Naive B cell (primary cell): Measurements from ENCODE around the gene SLC2A13. TPM values are rescaled to one million over a fixed set of nuclear protein-coding genes. Genes with fewer than 3 reads are reported as not detected.

ENCODE experiments used
- ATAC-seq, 2 donors: fragments of 150-1000 bp; cut with Tn5 transposase; 2 replicates each; pipeline ENCODE4 v1.10.0; 2021; ENCODE audit warnings: low read depth in 2 of 2, mild to moderate bottlenecking in 2 of 2, moderate library complexity in 2 of 2
- DNase-seq: peaks from one replicate; pipeline ENCODE4 v3.0.0; 2022
- H3K27ac Mint-ChIP-seq, 6 donors: one replicate each; pipeline ENCODE4 v1.8.0; 2020 to 2022; ENCODE audit warnings: mild to moderate bottlenecking in 6 of 6, mixed read lengths in 6 of 6, moderate library complexity in 5 of 6, inconsistent platforms in 2 of 6
- H3K27me3 Mint-ChIP-seq, 3 donors: one replicate each; pipeline ENCODE4 v1.8.0; 2021 to 2022; ENCODE audit warnings: mixed read lengths in 3 of 3, mild to moderate bottlenecking in 1 of 3
- H3K36me3 Mint-ChIP-seq, 2 donors: one replicate each; pipeline ENCODE4 v1.8.0; 2020 to 2022; ENCODE audit warnings: mixed read lengths in 2 of 2, inconsistent platforms in 1 of 2, mild to moderate bottlenecking in 1 of 2
- H3K4me1 Mint-ChIP-seq, 3 donors: one replicate each; pipeline ENCODE4 v1.8.0; 2020 to 2022; ENCODE audit warnings: mixed read lengths in 3 of 3, inconsistent platforms in 1 of 3, mild to moderate bottlenecking in 1 of 3, moderate library complexity in 1 of 3
- H3K4me3 Mint-ChIP-seq, 8 donors: one replicate each; pipeline ENCODE4 v1.8.0; 2020 to 2022; ENCODE audit warnings: mild to moderate bottlenecking in 8 of 8, mixed read lengths in 8 of 8, moderate library complexity in 8 of 8, inconsistent platforms in 2 of 8
- H3K9me3 Mint-ChIP-seq, 7 donors: one replicate each; pipeline ENCODE4 v1.8.0; 2020 to 2022; ENCODE audit warnings: mixed read lengths in 7 of 7, mild to moderate bottlenecking in 5 of 7, inconsistent platforms in 2 of 7, moderate library complexity in 1 of 7
- polyA plus RNA-seq, 6 donors: library from polyadenylated mRNA; unstranded; fragments of 300-500 nt; fragmentation: Illumina TruSeq; gene quantifications; one replicate each; pipeline ENCODE4 v1.2.3, GENCODE V29; 2021; ENCODE audit warnings: low read depth in 6 of 6

Gene SLC2A13
- polyA plus RNA-seq: 1 to 10 TPM in 4 of 6 donors, under 1 TPM in 1, not detected in 1; 0.72 to 2.2 (median 1.9) TPM

GRCh38 chr12:40105515-40106201, at the start of gene SLC2A13:
Gene SLC2A13 (minus strand): TSS chr12:40106081. CDS start chr12:40105808, 273 bp downstream.
- peaks cover 0 to 7% (median 4%) of the 10 kb centered on the region in 3 donors for H3K27me3 Mint-ChIP-seq
- H3K36me3 Mint-ChIP-seq: no peaks in the 10 kb centered on the region
- peak within 1 kb of the TSS in 3 of 6 donors; percentile 39 to 75 (median 71) for H3K27ac Mint-ChIP-seq
- DNase-seq (peak; percentile 75), ATAC-seq (peak; percentile 87 to 88)
- no peaks in the 10 kb centered on the region for H3K9me3 Mint-ChIP-seq
- H3K4me3 Mint-ChIP-seq: peak within 1 kb of the TSS; percentile 80 to 94 (median 90)
- H3K4me1 Mint-ChIP-seq: peaks cover 13 to 32% (median 28%) of the 10 kb centered on the region in 3 donors

DNA sequence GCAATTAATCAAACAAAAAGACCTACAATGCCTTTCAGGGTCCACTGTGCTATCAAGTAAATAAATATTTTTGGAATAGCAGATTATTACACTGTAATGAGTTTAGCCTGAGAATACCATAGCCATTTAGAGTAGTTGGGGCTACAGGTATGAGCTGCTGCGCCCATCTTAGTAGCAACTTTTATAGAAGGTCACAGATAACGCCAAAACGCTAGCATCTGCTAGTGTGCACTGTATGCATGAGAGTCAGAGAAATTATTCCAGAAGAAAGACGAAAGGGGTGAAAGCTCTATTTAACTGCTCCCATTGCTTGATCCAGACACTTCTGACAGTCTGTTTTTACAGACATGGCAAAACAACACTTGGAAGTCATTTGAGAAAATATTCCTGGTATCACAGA, 48.5 kb upstream of the SLC2A13 start:
- Mint-ChIP-seq H3K27me3 (no peaks in the 10 kb centered on the region), H3K9me3 (no peaks in the 10 kb centered on the region), H3K4me3 (no peak overlapping the region), H3K36me3 (no peaks in the 10 kb centered on the region), H3K4me1 (peaks cover 17 to 48% (median 46%) of the 10 kb centered on the region in 3 donors), H3K27ac (no peak overlapping the region)
- no peak for ATAC-seq
- DNase-seq: no peak

DNA sequence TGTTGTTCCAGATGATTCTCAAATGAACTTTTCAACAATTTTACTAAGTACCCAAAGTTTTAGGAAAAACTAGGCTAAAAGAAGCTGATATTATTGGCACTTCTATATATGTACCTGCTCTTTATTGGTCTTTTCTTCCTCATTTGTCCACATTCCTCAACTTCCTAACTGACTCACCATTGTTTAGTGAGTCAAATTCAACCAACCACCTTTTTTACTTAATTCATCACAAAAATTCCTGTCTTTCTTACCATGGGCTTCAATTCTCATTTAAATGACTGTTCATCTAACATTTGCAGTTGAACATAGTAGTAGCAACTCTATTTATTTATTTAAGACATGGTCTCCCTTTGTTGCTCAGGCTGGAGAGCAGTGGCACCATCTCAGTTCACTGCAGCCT, 47.6 kb upstream of the SLC2A13 start:
- Mint-ChIP-seq H3K4me1 (peaks cover 10 to 40% (median 36%) of the 10 kb centered on the region in 3 donors), H3K27me3 (no peaks in the 10 kb centered on the region), H3K4me3 (peak overlapping the region in 1 of 8 donors; percentile 65), H3K27ac (no peak overlapping the region), H3K9me3 (no peaks in the 10 kb centered on the region), H3K36me3 (no peaks in the 10 kb centered on the region)
- DNase-seq (no peak), ATAC-seq (no peak)

GRCh38 chr12:40152783-40153383, 47.0 kb upstream of the SLC2A13 start:
- no peaks in the 10 kb centered on the region for H3K27me3 Mint-ChIP-seq
- DNase-seq (peak; percentile 45), ATAC-seq (peak; percentile 54 to 65)
- no peak overlapping the region for H3K4me3 Mint-ChIP-seq
- H3K27ac Mint-ChIP-seq: no peak overlapping the region
- H3K36me3 Mint-ChIP-seq: no peaks in the 10 kb centered on the region
- H3K9me3 Mint-ChIP-seq: no peaks in the 10 kb centered on the region
- peaks cover 8 to 34% (median 32%) of the 10 kb centered on the region in 3 donors for H3K4me1 Mint-ChIP-seq

DNA sequence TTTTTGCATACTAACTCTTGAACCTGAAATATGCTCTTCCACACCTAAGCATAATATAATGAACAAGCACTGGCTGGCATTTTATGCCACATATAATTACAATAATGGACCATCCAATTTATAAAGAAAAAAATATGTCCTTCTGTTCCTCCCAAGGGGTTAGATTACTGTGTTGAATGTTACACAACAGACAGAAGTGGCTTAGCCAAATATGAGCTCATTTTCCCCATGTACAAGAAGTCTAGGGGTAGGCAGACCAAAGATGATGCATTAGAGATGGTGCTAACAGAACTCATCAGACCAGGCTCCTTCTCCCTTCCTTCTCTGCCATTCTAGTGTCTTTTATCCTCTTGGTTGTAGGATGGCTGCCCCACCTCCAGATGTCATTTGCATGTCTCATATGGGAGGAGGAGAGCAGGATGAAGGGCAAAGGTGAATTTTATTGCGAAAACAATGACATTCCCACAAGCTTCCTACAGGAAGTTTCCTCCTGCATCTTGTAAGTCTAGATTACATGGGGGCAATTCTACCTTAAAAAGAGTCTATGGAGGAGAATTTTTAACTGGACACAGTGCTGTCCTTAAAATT, 43.9 kb upstream of the SLC2A13 start:
- Mint-ChIP-seq H3K9me3 (no peaks in the 10 kb centered on the region), H3K27me3 (no peaks in the 10 kb centered on the region), H3K27ac (no peak overlapping the region), H3K4me3 (no peak overlapping the region), H3K36me3 (no peaks in the 10 kb centered on the region), H3K4me1 (peaks cover 8 to 14% (median 13%) of the 10 kb centered on the region in 3 donors)
- DNase-seq (no peak), ATAC-seq (no peak)

DNA sequence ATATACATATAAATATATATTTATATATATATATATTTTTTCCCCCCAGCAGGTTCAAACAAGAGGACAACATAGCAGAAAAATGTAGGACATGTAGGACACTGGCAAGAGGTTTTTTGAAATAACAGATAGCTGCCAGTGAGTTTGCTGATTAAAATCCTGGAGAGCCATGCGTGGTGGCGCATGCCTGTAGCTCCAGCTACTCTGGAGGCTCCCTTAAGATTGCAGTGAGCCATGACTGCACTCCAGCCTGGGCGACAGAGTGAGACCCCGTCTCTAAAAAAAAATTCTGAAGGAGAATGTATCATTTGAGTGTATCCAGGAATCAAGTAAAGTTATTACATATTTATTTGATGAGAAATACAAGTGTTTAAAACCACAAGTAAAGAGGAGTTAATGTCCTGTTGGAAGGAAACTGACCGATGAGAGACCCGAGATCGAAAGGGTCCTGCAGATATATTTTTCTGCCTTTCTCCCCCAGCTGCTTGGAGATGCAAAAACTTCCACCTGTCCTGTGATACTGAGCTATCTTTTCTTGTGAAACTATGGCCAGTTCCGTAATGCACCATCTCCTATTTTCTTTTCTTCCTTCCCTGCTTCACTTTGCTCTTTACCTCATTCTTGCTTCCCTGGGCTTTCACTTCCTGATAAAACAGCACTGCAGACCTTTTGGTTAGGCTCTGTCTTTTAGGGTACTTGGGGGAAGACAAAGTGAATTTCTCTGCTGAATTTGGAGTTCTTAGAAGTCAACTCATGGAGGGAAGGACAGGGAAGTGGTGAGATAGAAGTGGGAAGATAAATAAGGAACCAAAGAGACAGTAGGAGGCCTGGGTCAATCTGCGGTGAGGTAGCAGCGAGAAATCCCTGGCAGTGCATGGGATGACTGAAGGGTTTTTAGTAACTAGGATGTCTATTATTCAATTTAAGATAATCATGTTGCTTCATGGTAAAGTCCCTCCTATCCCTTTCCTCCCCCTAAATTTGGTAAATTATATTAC, 41.2 kb upstream of the SLC2A13 start:
- no peaks in the 10 kb centered on the region for H3K36me3 Mint-ChIP-seq
- no peak overlapping the region for H3K27ac Mint-ChIP-seq
- no peak for DNase-seq
- H3K4me3 Mint-ChIP-seq: no peak overlapping the region
- H3K9me3 Mint-ChIP-seq: no peaks in the 10 kb centered on the region
- no peaks in the 10 kb centered on the region for H3K4me1 Mint-ChIP-seq
- H3K27me3 Mint-ChIP-seq: no peaks in the 10 kb centered on the region
- ATAC-seq: no peak

DNA sequence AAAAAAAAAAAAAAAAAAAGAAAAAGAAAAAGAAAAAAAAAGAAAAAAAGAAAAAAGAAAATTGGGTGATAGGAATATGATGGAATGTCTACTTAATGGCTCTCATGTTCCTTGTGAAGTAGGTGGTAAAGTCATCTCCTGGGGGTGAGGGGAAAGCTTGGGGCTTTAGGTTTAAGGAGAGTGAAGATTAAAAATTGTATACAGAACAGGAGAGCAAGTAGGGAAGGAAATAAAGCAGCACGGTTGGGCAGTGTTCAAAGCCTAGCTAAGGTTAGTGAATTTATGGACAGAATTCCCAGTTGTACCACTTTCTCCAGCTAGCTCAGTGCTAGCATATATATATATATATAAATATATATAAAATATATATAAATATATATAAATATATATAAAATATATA, 40.0 kb upstream of the SLC2A13 start:
- Mint-ChIP-seq H3K9me3 (no peaks in the 10 kb centered on the region), H3K36me3 (no peaks in the 10 kb centered on the region), H3K4me1 (no peaks in the 10 kb centered on the region), H3K27me3 (no peaks in the 10 kb centered on the region), H3K27ac (no peak overlapping the region), H3K4me3 (no peak overlapping the region)
- DNase-seq: no peak
- no peak for ATAC-seq

GRCh38 chr12:40144023-40144422, 38.1 kb upstream of the SLC2A13 start:
- DNase-seq: no peak
- Mint-ChIP-seq H3K27ac (no peak overlapping the region), H3K27me3 (no peaks in the 10 kb centered on the region), H3K9me3 (no peaks in the 10 kb centered on the region), H3K4me1 (no peaks in the 10 kb centered on the region), H3K36me3 (no peaks in the 10 kb centered on the region), H3K4me3 (no peak overlapping the region)
- peak; percentile 30 to 49 for ATAC-seq

DNA sequence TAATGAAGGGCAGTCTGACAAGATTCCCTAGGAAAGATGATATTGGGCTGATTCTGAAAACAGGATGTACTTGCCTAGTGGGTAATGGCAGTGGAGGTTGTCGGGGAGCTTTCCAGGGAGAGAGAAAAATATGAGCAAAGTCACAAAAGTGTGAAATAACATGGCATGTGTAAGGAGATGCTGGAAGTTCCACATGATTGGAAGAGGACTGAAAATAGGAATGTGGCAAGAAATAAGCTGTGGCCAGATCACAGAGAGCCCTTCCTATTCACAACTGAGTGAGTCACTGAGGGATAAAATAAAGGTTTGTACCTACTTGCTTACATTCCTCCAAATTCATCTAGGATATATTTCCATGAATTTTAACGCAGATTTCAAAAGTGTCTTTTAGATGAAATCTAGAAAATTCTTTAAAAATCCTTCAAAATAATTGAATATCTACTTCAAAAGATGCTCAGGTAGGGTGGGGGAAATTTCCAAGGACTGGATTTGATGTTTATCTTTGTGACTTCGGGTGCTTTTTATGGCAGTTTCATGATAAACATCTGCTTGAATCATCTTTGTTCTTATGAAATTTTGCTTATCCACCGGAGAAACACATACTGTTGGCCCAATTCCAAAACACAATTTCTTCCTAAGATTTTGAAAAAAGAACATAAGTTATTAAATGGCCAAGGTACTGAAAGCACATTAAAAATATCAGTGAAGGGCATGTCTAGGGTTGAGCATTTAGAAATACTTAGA, 36.3 kb upstream of the SLC2A13 start:
- Mint-ChIP-seq H3K4me1 (no peaks in the 10 kb centered on the region), H3K27me3 (no peaks in the 10 kb centered on the region), H3K9me3 (no peaks in the 10 kb centered on the region), H3K27ac (no peak overlapping the region), H3K4me3 (no peak overlapping the region), H3K36me3 (no peaks in the 10 kb centered on the region)
- DNase-seq (no peak), ATAC-seq (no peak)

- no peak for DNase-seq
These were observed 32.6 kb upstream of the SLC2A13 start for GRCh38 chr12:40138526-40138925.

GRCh38 chr12:40137252-40137651, 31.4 kb upstream of the SLC2A13 start:
- Mint-ChIP-seq H3K27ac (peak overlapping the region in 2 of 6 donors; percentile 53 to 81), H3K4me3 (peak overlapping the region in 1 of 8 donors; percentile 39), H3K36me3 (no peaks in the 10 kb centered on the region), H3K9me3 (no peaks in the 10 kb centered on the region), H3K27me3 (no peaks in the 10 kb centered on the region), H3K4me1 (peaks cover 0 to 5% (median 3%) of the 10 kb centered on the region in 3 donors)
- ATAC-seq (peak; percentile 99), DNase-seq (peak; percentile 45)

More at GRCh38 chr12:40138526-40138925, 32.6 kb upstream of the SLC2A13 start:
- no peak for ATAC-seq
- no peaks in the 10 kb centered on the region for H3K27me3 Mint-ChIP-seq
- no peaks in the 10 kb centered on the region for H3K9me3 Mint-ChIP-seq
- H3K4me1 Mint-ChIP-seq: peaks cover 0 to 5% (median 3%) of the 10 kb centered on the region in 3 donors
- H3K4me3 Mint-ChIP-seq: no peak overlapping the region
- H3K27ac Mint-ChIP-seq: peak overlapping the region in 2 of 6 donors; percentile 0 to 49
- H3K36me3 Mint-ChIP-seq: no peaks in the 10 kb centered on the region

DNA sequence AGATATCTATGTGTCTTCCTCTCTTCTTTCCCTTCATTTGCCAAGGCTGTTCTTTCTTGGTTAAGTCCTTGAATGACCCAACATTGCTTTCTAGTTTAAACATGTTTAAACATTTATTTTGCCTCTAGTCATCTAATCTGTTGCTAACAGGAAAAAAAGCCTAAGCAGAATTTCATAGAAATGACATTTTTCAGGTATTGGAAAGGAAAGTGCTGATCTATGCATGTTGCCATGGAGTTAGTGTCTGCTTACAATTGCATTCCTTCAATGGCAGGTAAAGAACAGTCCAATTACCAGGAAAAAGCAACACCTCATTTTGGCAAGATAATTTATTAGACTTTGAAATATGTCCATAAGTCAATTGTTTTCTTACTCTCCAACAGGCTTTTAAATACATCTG, 21.5 kb upstream of the SLC2A13 start:
- H3K4me1 Mint-ChIP-seq: no peaks in the 10 kb centered on the region
- DNase-seq (no peak), ATAC-seq (no peak)
- no peaks in the 10 kb centered on the region for H3K9me3 Mint-ChIP-seq
- no peaks in the 10 kb centered on the region for H3K27me3 Mint-ChIP-seq
- no peak overlapping the region for H3K27ac Mint-ChIP-seq
- H3K36me3 Mint-ChIP-seq: no peaks in the 10 kb centered on the region
- no peak overlapping the region for H3K4me3 Mint-ChIP-seq
